Prostate gland (tissue), 2 donors: Measurements from ENCODE around the gene DENND1C. TPM values are rescaled to one million over a fixed set of nuclear protein-coding genes. Genes with fewer than 3 reads are reported as not detected.

Experiments
- DNase-seq: peaks from one replicate; pipeline ENCODE4 v3.0.0-alpha.2; 2019; ENCODE audit warnings: low spot score
- H3K27ac ChIP-seq, 2 donors: fragments of 200-600 bp; sonication (generic); 2 replicates each; pipeline ENCODE4 v1.5.1; 2017 to 2019
- H3K27me3 ChIP-seq: fragments of 200-600 bp; sonication (generic); replicated peaks from 2 replicates; pipeline ENCODE4 v1.5.1; 2019; ENCODE audit not compliant: insufficient read depth
- H3K36me3 ChIP-seq, 2 donors: fragments of 200-600 bp; sonication (generic); 1 replicate in 1 of 2; 2 replicates in 1 of 2; pipeline versions ENCODE4 v1.5.1 to v1.8.1; 2017 to 2019
- H3K4me1 ChIP-seq: fragments of 200-600 bp; sonication (generic); replicated peaks from 2 replicates; pipeline ENCODE4 v1.5.1; 2019
- H3K4me3 ChIP-seq, 2 donors: fragments of 200-600 bp; sonication (generic); 2 replicates each; pipeline ENCODE4 v1.5.1; 2017 to 2019
- H3K9me3 ChIP-seq: fragments of 200-600 bp; sonication (generic); 2 replicates; pipeline ENCODE4 v1.5.1; 2017
- CTCF ChIP-seq, 4 experiments: fragments of 200-600 bp in 2 of 4; fragments of 450-650 bp in 2 of 4; sonication (generic) in 2 of 4; IDR thresholded peaks; 1 replicate in 3 of 4; 2 replicates in 1 of 4; pipeline ENCODE4 v1.5.1; 2016 to 2019; ENCODE audit warnings: antibody characterized with exemption in 4 of 4, mild to moderate bottlenecking in 2 of 4, moderate library complexity in 2 of 4
- POLR2A ChIP-seq: fragments of 450-650 bp; IDR thresholded peaks from one replicate; pipeline ENCODE4 v1.6.1; 2016; ENCODE audit warnings: antibody characterized with exemption, mild to moderate bottlenecking
- POLR2AphosphoS5 ChIP-seq: sonication (generic); formaldehyde crosslinking; IDR thresholded peaks from one replicate; pipeline ENCODE4 v1.6.1; 2017; ENCODE audit warnings: antibody characterized with exemption
- WGBS: methylation state at CpG from one replicate; pipeline ENCODE4 v1.1.5; 2018; 5-methylcytosine and 5-hydroxymethylcytosine counted together
- intact Hi-C: fragments of 100-400 bp; cut with DNase I; formaldehyde crosslinking; loops from one replicate; pipeline ENCODE4 v1.14.2; 2022
- total RNA-seq, 2 donors: library from RNA; depleted of rRNA; stranded (reverse); fragments of >200 nt; gene quantifications; one replicate each; pipeline ENCODE4 v1.1.0, GENCODE V29; 2016

The DENND1C gene
- total RNA-seq, 2 donors from 2014 or later, result 0.91 to 1.4 TPM

- no peak overlapping the region for H3K4me3 ChIP-seq
- no peak for DNase-seq
- H3K27ac ChIP-seq, result no peak overlapping the region
- no peaks in the 10 kb centered on the region for H3K36me3 ChIP-seq
- H3K4me1 ChIP-seq, result peaks cover 4% of the 10 kb centered on the region
- H3K27me3 ChIP-seq, result peaks cover 15% of the 10 kb centered on the region
- no peaks in the 10 kb centered on the region for H3K9me3 ChIP-seq
- TF ChIP-seq CTCF (IDR thresholded peaks at IDR 0.05) (no peak), POLR2AphosphoS5 (no peak), POLR2A (no peak)
- intact Hi-C loops, result no loop called here
- 68% methylated on average over 9 of the region's 9 CpGs for WGBS
Observed at GRCh38 chr19:6503407-6504201, 22.0 kb upstream of the DENND1C start.

GRCh38 chr19:6501740-6502648 lies 20.4 kb upstream of the DENND1C start, which contains the start of gene TUBB4A:
Gene TUBB4A, minus strand, starts transcription at chr19:6502309. Its CDS starts 97 bp downstream, at chr19:6502212.
- Histone ChIP-seq H3K27ac (no peak within 1 kb of the TSS), H3K9me3 (no peaks in the 10 kb centered on the region), H3K4me3 (peak within 1 kb of the TSS; percentile 16 to 25), H3K27me3 (peaks cover 15% of the 10 kb centered on the region), H3K4me1 (peaks cover 4% of the 10 kb centered on the region), H3K36me3 (no peaks in the 10 kb centered on the region)
- under 1% methylated on average over 69 of the region's 71 CpGs for WGBS
- no peak for DNase-seq
- TF ChIP-seq POLR2A (no peak), CTCF (IDR thresholded peaks at IDR 0.05) (no peak), POLR2AphosphoS5 (no peak)
- intact Hi-C loops, result no loop called here

- Histone ChIP-seq H3K27me3 (peaks cover 15% of the 10 kb centered on the region), H3K4me1 (peaks cover 4% of the 10 kb centered on the region), H3K9me3 (no peaks in the 10 kb centered on the region), H3K36me3 (no peaks in the 10 kb centered on the region), H3K4me3 (no peak overlapping the region), H3K27ac (no peak overlapping the region)
- DNase-seq, result no peak
- TF ChIP-seq POLR2A (no peak), POLR2AphosphoS5 (no peak), CTCF (IDR thresholded peaks at IDR 0.05) (no peak)
- intact Hi-C loops, result no loop called here
- 58% methylated on average over 24 of the region's 24 CpGs for WGBS
Observed at GRCh38 chr19:6500837-6501739, 19.5 kb upstream of the DENND1C start.

- no peak overlapping the region for H3K4me3 ChIP-seq
- H3K9me3 ChIP-seq, result no peaks in the 10 kb centered on the region
- H3K4me1 ChIP-seq, result peaks cover 4% of the 10 kb centered on the region
- WGBS, result 67% methylated on average over 17 of the region's 17 CpGs
- no peak overlapping the region for H3K27ac ChIP-seq
- TF ChIP-seq POLR2A (no peak), CTCF (IDR thresholded peaks at IDR 0.05) (no peak), POLR2AphosphoS5 (no peak)
- H3K36me3 ChIP-seq, result no peaks in the 10 kb centered on the region
- no peak for DNase-seq
- intact Hi-C loops, result no loop called here
- H3K27me3 ChIP-seq, result peaks cover 15% of the 10 kb centered on the region
Observed at GRCh38 chr19:6499052-6499790, 17.6 kb upstream of the DENND1C start.
